Activated effector memory CD4-positive, alpha-beta T cell treated with anti-CD3 and anti-CD28 coated beads, Interleukin-2, amount 50 U/mL, for 16 hours (primary cell): ENCODE data around the gene FGF19.
"Not testable (repeated sequence)": the region's sequence is repeated elsewhere in the genome, so short reads cannot be mapped to it uniquely, and the experiment has no call there.

Experiments
- DNase-seq: peaks from one replicate; pipeline ENCODE4 v3.0.0-alpha.2; 2020

Gene FGF19

DNA sequence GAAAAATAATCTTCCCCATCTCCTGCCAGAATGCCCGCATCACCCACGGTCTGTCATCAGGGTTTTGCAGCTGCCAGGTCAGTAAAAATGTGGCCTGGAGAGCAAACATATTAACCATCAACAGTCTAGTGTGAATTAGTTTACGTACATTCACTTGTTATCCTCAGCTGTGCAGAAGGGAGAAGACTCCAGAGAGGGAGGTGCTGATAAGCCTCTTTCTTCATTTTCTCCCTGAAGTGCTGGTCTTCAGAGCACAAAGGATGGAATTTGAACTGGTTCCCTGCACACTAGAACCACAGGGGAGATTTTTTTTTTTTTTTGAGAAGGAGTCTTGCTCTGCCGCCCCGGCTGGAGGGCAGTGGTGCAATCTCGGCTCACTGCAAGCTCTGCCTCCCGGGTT, 8.2 kb downstream of the FGF19 start:
- DNase-seq: no peak

DNA sequence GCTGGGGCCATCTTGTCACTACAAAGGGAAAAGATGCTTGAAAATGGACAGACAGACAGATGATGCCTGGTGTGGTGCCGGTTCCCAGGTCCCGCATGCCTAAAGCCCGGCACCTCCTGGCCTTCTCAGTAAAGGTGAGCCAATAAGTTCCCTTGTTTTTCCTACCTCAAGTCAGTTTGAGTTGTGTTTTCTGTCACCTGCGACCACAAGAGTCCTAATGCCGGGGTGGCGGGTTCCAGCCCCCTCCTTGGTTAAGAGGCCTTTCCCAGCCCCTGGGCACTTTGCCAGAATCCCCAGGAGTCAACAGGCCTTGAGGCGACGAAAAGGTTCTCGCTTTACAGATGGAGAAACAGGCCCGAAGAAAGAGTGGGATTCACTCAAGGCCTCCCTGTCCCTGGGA, 9.0 kb downstream of the FGF19 start:
- no peak for DNase-seq

- DNase-seq: no peak
Observed at GRCh38 chr11:69692422-69692821, 11.4 kb downstream of the FGF19 start.

GRCh38 chr11:69691463-69691862, 12.4 kb downstream of the FGF19 start:
- no peak for DNase-seq

DNA sequence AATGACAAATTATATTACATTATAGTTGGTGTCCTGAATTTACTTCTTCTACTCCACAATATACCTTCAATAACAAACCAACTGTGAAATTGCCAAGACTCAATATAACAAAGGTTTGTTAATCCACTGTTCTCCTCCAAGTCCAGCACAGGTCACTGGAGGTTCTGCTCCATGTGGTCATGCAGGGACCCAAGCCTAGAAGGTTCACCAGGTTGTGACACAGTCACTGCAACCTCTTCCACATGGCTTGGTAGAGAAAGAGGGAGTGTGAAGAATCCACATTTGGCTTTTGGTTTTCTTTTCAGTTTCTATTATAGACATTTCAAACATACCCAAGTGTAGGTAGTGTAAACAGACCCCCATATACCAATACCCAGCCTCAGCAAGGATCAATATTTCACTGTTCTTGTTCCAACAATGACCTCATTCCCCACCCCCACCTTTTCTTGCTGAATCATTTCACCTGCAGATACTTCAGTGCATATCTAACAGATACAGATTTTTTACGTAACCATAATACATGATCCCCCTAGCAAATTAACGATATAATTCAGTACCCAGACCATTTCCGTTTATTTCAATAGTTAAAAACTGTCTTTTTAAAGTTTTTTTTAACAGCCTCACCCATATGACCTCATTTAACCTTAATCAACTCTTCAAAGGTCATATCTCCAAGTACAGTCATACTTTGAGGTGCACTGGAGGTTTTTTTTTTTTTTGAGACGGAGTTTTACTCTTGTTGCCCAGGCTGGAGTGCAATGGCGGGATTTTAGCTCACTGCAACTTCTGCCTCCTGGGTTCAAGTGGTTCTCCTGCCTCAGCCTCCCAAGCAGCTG, 14.1 kb downstream of the FGF19 start:
- no peak for DNase-seq

GRCh38 chr11:69687969-69688771, 15.7 kb downstream of the FGF19 start:
- not testable (repeated sequence) for DNase-seq

DNA sequence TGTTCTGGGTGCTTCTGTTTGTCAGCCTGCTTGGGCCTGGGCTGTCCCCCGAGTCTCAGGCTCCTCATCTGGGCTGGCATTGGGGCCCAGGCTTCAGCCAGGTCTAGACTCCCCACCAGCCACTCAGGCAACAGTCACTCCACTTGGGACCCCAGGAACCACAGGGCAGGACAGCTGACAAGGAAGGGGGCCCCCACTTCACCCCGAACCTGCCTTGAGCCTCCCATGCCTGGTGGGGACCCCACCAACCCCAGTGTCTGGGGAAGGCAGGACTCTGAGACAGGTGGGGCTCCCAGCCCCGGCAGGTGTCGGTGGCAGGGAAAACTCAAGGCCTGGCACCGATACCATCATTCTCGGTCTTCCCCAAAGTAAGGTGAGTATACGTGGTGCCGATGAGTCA, 17.0 kb downstream of the FGF19 start:
- no peak for DNase-seq

DNA sequence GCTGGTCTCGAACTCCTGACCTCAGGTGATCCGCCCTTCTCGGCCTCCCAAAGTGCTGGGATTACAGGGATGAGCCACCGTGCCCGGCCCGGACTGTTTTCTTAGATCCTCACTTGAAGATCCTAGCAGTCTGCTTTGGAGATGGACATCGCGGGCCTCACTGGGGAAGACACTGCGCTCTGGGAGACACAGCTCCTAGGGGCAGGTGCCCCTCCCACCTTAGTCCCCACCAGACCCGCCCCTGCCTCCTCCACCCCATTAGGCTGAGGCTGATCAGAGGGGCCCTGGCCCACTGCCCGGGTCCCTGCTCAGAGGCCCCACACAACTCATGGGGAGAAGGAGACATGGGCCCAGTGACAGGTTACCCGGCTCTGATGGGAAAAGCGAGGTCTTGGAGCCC, 17.4 kb downstream of the FGF19 start:
- DNase-seq: no peak

DNA sequence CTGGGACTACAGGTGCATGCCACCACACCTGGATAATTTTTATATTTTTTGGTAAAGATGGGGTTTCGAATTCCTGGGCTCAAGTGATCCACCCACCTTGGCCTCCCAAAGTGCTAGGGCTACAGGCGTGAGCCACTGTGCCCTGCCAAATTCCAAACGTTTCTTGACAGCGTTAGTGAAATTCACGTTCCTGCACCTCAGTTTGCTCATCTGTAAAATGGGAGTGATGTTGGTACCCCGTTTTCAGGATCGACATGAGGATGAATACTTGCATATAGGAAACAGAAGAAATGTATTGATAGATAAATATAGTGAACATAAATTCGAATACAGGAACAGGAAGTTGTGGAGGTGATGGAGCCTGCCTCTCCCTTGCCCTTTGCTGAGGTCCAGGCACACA, 18.5 kb downstream of the FGF19 start:
- no peak for DNase-seq

DNA sequence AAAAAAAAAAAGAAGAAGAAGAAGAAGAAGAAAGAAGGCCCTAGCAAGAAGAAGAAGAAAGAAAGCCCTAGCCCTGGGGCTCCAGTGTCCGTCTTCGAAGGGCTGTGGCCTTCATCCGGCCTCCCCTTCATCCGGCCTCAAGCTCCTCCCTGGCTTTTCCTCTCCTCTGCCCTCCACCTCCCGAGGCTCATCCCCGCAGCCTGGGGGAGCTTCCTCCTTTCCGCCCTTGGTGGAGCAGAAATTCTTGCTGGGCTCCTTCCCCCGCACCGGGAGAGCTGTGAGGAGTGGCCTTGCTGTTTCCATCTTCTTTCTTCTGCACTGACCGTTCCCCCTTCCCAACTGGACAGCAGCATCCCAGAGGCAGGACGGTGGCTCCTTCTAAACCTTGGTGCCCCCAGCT, 19.2 kb downstream of the FGF19 start:
- no peak for DNase-seq

DNA sequence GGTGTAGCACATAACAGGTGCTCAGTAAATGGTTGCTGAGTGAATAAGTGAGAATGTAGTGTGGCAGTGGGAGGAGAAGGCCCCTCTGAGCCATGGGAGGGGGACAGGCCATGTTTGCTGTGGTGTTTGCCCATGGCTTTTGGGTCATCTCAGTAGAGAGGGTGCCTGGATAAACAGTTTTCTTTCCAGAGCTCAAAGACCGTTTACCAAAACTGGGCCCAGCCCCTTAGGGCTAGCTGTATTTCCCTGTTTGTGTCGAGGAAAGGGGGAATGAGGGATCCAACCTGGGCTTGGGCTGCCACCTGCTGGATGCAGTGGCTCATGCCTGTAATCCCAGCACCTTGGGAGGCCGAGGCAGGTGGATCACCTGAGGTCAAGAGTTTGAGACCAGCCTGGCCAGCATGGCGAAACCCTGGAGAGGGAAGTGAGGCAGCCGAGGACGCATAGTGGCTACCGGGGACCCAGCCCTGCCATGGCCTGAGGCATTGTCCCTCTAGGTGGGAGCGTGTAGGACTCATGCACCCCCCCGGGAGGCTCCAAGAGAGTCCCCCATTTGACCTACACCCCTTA, 20.0 kb downstream of the FGF19 start:
- DNase-seq: no peak

DNA sequence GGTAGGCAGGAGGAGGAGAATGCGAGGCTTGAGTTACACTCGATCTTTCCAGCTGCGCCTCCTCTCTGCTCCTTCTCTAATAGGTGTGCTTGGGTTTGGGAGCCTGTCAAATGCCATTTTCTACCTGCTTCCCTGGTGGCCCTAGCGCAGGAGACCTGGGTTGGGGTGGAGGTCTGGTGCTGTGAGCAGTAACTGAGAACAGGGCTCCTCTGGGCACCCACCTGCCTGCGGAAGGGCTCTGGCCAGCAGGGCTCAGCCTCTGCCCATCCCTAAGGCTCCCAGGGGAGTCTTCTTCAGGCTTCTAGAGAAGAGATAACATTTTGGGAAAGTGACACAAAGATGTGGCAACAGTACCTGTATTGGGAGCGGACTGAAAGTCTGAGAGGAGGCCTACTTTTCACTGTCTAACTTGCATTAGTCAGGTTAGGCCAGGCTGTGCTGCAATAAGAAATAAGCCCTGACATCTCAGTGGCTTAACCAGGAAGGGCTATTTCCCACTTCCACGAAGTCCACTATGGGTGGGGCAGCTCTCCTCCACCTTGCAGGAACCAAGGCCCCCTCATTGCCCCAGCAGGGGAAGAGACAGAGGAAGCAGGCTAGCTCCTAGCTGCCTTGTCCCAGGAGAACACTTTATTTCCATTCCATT, 21.0 kb downstream of the FGF19 start:
- DNase-seq: no peak

GRCh38 chr11:69682221-69682620, 21.6 kb downstream of the FGF19 start:
- DNase-seq: no peak

DNA sequence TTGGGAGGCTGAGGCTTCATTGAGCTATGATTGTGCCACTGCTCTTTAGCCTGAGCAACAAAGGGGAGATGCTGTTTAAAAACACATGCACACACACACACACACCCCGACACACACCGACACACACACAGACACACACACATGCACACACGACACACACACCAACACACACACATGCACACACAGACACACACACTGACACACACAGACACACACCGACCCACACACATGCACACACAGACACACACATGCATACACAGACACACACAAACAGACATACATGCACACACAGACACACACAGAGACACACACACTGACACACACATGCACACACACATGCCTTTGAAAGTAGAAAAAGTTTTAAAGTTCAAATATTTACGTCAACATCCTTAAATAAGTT, 23.1 kb downstream of the FGF19 start:
- DNase-seq: no peak

- no peak for DNase-seq
Observed at GRCh38 chr11:69677749-69678148, 26.1 kb downstream of the FGF19 start.

- DNase-seq: peak; percentile 98
Observed at GRCh38 chr11:69674886-69675714, 28.7 kb downstream of the FGF19 start, which contains the start of gene LTO1. Gene LTO1 (minus strand): TSS chr11:69675353. CDS start chr11:69675239, 114 bp downstream.

DNA sequence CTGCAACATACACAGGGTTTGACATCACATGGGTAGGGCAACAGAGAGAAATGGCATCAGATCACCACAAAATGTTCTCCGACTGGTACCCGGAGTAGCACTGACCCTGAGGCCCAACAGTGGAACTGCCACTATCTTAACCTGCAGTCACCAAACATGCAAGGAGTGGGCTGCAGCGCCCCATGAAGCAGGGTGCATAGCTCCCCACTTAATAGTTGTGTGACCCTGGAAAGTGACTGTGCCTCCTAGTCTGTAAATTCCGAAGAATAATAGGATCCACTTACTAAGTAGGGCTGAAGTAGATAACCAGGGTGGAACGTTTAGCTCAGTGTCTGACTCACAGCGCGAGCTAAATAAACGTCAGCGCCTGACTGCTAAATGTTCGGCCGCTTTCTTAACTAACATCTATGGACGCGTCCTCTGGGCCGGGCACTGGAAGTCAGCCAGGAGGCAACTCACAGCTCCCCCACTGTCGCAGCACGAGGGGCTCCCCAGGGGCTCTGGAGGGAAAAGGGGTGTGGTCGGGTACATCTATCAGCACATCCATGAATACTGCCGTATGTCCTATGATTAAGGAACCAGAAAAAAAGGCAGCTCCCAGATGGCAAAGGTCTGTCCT, 29.4 kb downstream of the FGF19 start:
- DNase-seq: peak; percentile 68

- DNase-seq: no peak
Observed at GRCh38 chr11:69671734-69672465, 31.9 kb downstream of the FGF19 start.

GRCh38 chr11:69670158-69670845, 33.5 kb downstream of the FGF19 start:
- DNase-seq: peak; percentile 87

GRCh38 chr11:69669486-69669885, 34.3 kb downstream of the FGF19 start:
- no peak for DNase-seq
